ENCODE results near the gene IL36B.

DNA sequence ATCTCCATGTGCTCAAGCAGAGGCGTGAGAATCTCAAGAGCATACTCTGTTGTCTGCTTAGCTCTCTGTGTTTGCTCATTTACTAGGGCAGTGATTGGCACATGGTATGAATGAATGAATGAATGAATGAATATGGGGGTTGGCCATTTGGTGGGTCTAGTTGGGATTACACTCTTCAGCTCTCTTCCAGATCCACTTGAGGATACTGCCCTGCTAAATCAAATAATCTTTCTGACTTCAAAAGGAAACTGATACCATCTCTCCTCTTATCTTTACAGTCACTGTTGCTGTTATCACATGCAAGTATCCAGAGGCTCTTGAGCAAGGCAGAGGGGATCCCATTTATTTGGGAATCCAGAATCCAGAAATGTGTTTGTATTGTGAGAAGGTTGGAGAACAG, 72.9 kb downstream of the IL36B start:
- no peak for TF ChIP-seq CTCF (IDR thresholded peaks at IDR 0.05)
- no peak for TF ChIP-seq POLR2A (IDR thresholded peaks at IDR 0.05)

All from uterus (tissue), 2 donors.